Panc1 (cell line): Measurements from ENCODE around the gene SYTL3. TPM values are rescaled to one million over a fixed set of nuclear protein-coding genes. Genes with fewer than 3 reads are reported as not detected.

Experiments used
- ATAC-seq: fragments of 200-7000 bp; cut with Tn5 transposase; 2 replicates; pipeline ENCODE4 v1.9.1; 2020; ENCODE audit warnings: mild to moderate bottlenecking, moderate library complexity
- BruUV-seq: library from RNA; stranded (reverse); fragments of 400-500 nt; replicated peaks from 2 replicates; lab custom pipeline; 2021; lab: Mats Ljungman, UMichigan
- CTCF ChIA-PET: fragments of 300-600 bp; sonication (Branson Sonifier 250); formaldehyde crosslinking; loops from one replicate; lab custom pipeline; 2022; ENCODE audit warnings: antibody characterized with exemption; lab: Charles Lee
- POLR2A ChIA-PET: fragments of 300-600 bp; sonication (Branson Sonifier 250); formaldehyde crosslinking; loops from one replicate; lab custom pipeline; 2022; ENCODE audit warnings: antibody characterized with exemption; lab: Charles Lee
- DNase-seq: peaks from one replicate; pipeline ENCODE4 v3.0.0-alpha.2; 2010; ENCODE audit warnings: low read depth, low spot score
- H3K27ac ChIP-seq: 2 replicates; pipeline ENCODE4 v1.5.1; 2011; ENCODE audit warnings: mild to moderate bottlenecking, low read length, inconsistent platforms
- H3K27me3 ChIP-seq: fragments of 200-500 bp; sonication (Bioruptor generic); 2 replicates; pipeline ENCODE4 v1.6.0; 2014; ENCODE audit warnings: low read length, inconsistent platforms; ENCODE audit not compliant: control insufficient read depth, insufficient read depth
- H3K36me3 ChIP-seq: fragments of 200-500 bp; sonication (Bioruptor generic); 2 replicates; pipeline ENCODE4 v1.5.1; 2014; ENCODE audit warnings: inconsistent platforms, mild to moderate bottlenecking, low read length, moderate library complexity; ENCODE audit not compliant: control insufficient read depth, insufficient read depth
- H3K4me1 ChIP-seq: 2 replicates; pipeline ENCODE4 v1.5.1; 2011; ENCODE audit warnings: inconsistent platforms, mild to moderate bottlenecking, low read length, moderate library complexity; ENCODE audit not compliant: control insufficient read depth, insufficient read depth
- H3K4me3 ChIP-seq, 2 experiments: 2 replicates each; pipeline ENCODE4 v1.5.1; 2011 to 2012; ENCODE audit warnings: low read depth in 2 of 2, low read length in 2 of 2, mild to moderate bottlenecking in 2 of 2, inconsistent platforms in 1 of 2, moderate library complexity in 1 of 2
- H3K9me3 ChIP-seq: fragments of 200-500 bp; sonication (Bioruptor generic); 2 replicates; pipeline ENCODE4 v1.5.1; 2014; ENCODE audit warnings: low read depth, mild to moderate bottlenecking, inconsistent platforms, low read length, moderate library complexity; ENCODE audit not compliant: control insufficient read depth, insufficient read depth
- CTCF ChIP-seq: fragments of 450-650 bp; IDR thresholded peaks from 2 replicates; pipeline ENCODE4 v1.5.1; 2017; ENCODE audit warnings: mild to moderate bottlenecking
- POLR2AphosphoS5 ChIP-seq: IDR thresholded peaks from 2 replicates; pipeline ENCODE4 v1.6.1; 2012; ENCODE audit warnings: mild to moderate bottlenecking, low read depth, low read length, moderate library complexity
- SIN3A ChIP-seq: IDR thresholded peaks from 2 replicates; pipeline ENCODE4 v1.6.1; 2012; ENCODE audit warnings: low read depth, mild to moderate bottlenecking, low read length, moderate library complexity, borderline replicate concordance; ENCODE audit not compliant: insufficient read depth
- TCF7L2 ChIP-seq: IDR thresholded peaks from 2 replicates; pipeline ENCODE4 v1.6.1; 2011; ENCODE audit warnings: mild to moderate bottlenecking, low read depth, low read length, inconsistent platforms
- in situ Hi-C: cut with HindIII; loops from 2 replicates; pipeline ENCODE4 v1.10.0; 2016; ENCODE audit warnings: low sequenced_read_pairs, low pct_unique_long_range_greater_than_20kb
- intact Hi-C: fragments of 100-400 bp; cut with micrococcal nuclease; formaldehyde crosslinking; loops from one replicate; pipeline ENCODE4 v1.10.0; 2022; ENCODE audit not compliant: unreplicated experiment
- total RNA-seq: library from RNA; stranded (reverse); gene quantifications from one replicate; pipeline ENCODE4 v1.2.1, GENCODE V29; 2021; ENCODE audit not compliant: unreplicated experiment
- TF ChIP-seq, protein P1 (sequence below), 2 experiments: IDR thresholded peaks; 2 replicates each; pipeline ENCODE4 v1.6.1; 2011 to 2012; ENCODE audit warnings: low read depth in 2 of 2, control low read depth in 1 of 2, low read length in 1 of 2, mild to moderate bottlenecking in 1 of 2, moderate library complexity in 1 of 2; ENCODE audit not compliant: insufficient read depth in 1 of 2

SYTL3 gene
- total RNA-seq, 1 experiment from 2014 or later = 1.4 TPM

GRCh38 chr6:158662607-158662953, 12.7 kb downstream of the SYTL3 start:
- no peak for ATAC-seq
- Histone ChIP-seq H3K4me3 (no peak overlapping the region), H3K27me3 (peaks cover 7% of the 10 kb centered on the region; the same call in 1 of the 2 replicates), H3K27ac (no peak overlapping the region), H3K36me3 (no peaks in the 10 kb centered on the region), H3K9me3 (no peaks in the 10 kb centered on the region), H3K4me1 (no peaks in the 10 kb centered on the region)
- no peak for DNase-seq
- in situ Hi-C loops = no loop called here
- TF ChIP-seq, protein P1, sequence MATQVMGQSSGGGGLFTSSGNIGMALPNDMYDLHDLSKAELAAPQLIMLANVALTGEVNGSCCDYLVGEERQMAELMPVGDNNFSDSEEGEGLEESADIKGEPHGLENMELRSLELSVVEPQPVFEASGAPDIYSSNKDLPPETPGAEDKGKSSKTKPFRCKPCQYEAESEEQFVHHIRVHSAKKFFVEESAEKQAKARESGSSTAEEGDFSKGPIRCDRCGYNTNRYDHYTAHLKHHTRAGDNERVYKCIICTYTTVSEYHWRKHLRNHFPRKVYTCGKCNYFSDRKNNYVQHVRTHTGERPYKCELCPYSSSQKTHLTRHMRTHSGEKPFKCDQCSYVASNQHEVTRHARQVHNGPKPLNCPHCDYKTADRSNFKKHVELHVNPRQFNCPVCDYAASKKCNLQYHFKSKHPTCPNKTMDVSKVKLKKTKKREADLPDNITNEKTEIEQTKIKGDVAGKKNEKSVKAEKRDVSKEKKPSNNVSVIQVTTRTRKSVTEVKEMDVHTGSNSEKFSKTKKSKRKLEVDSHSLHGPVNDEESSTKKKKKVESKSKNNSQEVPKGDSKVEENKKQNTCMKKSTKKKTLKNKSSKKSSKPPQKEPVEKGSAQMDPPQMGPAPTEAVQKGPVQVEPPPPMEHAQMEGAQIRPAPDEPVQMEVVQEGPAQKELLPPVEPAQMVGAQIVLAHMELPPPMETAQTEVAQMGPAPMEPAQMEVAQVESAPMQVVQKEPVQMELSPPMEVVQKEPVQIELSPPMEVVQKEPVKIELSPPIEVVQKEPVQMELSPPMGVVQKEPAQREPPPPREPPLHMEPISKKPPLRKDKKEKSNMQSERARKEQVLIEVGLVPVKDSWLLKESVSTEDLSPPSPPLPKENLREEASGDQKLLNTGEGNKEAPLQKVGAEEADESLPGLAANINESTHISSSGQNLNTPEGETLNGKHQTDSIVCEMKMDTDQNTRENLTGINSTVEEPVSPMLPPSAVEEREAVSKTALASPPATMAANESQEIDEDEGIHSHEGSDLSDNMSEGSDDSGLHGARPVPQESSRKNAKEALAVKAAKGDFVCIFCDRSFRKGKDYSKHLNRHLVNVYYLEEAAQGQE (IDR thresholded peaks at IDR 0.05; ENCODE audit: insufficient read depth in 1 of 2, low read depth in 2 of 2, low read length in 1 of 2) = no peak
- TF ChIP-seq SIN3A (no peak), TCF7L2 (no peak), CTCF (no peak), POLR2AphosphoS5 (no peak)
- intact Hi-C loops = loop anchor here (5.0 kb wide), 1 partner anchor 425 kb away; no protein-coding TSS in a partner anchor
- ChIA-PET POLR2A (no interaction called here), CTCF (interaction anchor here (0.7 kb wide), 1 partner anchor 29 kb away, joined by 4 read pairs; no protein-coding TSS in a partner anchor)
- BruUV-seq = no TSS peak

GRCh38 chr6:158662954-158663624, 13.2 kb downstream of the SYTL3 start:
- ATAC-seq (no peak), DNase-seq (no peak)
- Histone ChIP-seq H3K4me1 (no peaks in the 10 kb centered on the region), H3K4me3 (no peak overlapping the region), H3K36me3 (no peaks in the 10 kb centered on the region), H3K9me3 (no peaks in the 10 kb centered on the region), H3K27me3 (peaks cover 9% of the 10 kb centered on the region; the same call in 1 of the 2 replicates), H3K27ac (no peak overlapping the region)
- no TSS peak for BruUV-seq
- TF ChIP-seq TCF7L2 (no peak), POLR2AphosphoS5 (no peak), SIN3A (no peak), CTCF (no peak)
- TF ChIP-seq, protein P1 (IDR thresholded peaks at IDR 0.05; ENCODE audit: insufficient read depth in 1 of 2, low read depth in 2 of 2, low read length in 1 of 2) = no peak
- in situ Hi-C loops (no loop called here), intact Hi-C loops (loop anchor here (5.0 kb wide), 1 partner anchor 424 kb away; no protein-coding TSS in a partner anchor)
- CTCF ChIA-PET = interaction anchor here (0.7 kb wide), 1 partner anchor 28 kb away, joined by 4 read pairs; no protein-coding TSS in a partner anchor
- POLR2A ChIA-PET = no interaction called here
